Esophagus mucosa (tissue), 1 donor: ENCODE results near the gene COX17. TPM values are rescaled to one million over a fixed set of nuclear protein-coding genes. Genes with fewer than 3 reads are reported as not detected.
"Not testable (repeated sequence)": the region's sequence is repeated elsewhere in the genome, so short reads cannot be mapped to it uniquely, and the experiment has no call there.

ENCODE experiments used
- ATAC-seq: fragments of 200-7000 bp; cut with Tn5 transposase; one replicate; pipeline ENCODE4 v1.9.1; 2020
- total RNA-seq: library from RNA; stranded (reverse); gene quantifications from one replicate; pipeline ENCODE4 v1.2.4, GENCODE V29; 2023
- donor health status: DM: yes; HTN: yes; CAD: no.

COX17 gene
- 24.9 TPM for total RNA-seq

GRCh38 chr3:119676771-119677640 lies at the start of gene COX17:
TSS of gene COX17 (minus strand) at chr3:119677406. CDS start at chr3:119677310, 96 bp downstream.
- ATAC-seq: peak; percentile 94

GRCh38 chr3:119726909-119727308 lies 49.7 kb upstream of the COX17 start:
- ATAC-seq: no peak

- ATAC-seq: no peak
Observed at GRCh38 chr3:119723022-119723421, 45.8 kb upstream of the COX17 start.

- ATAC-seq: no peak
Observed at GRCh38 chr3:119717520-119717919, 40.3 kb upstream of the COX17 start.

GRCh38 chr3:119716998-119717397 lies 39.8 kb upstream of the COX17 start:
- ATAC-seq: no peak

GRCh38 chr3:119715105-119715504 lies 37.9 kb upstream of the COX17 start:
- no peak for ATAC-seq

- ATAC-seq: no peak
Observed at GRCh38 chr3:119703820-119704531, 26.8 kb upstream of the COX17 start.

GRCh38 chr3:119702530-119703527 lies 25.6 kb upstream of the COX17 start, which contains the start of gene CFAP91:
TSS of gene CFAP91 (plus strand) at chr3:119703022. CDS start at chr3:119703099, 77 bp downstream.
- peak; percentile 99 for ATAC-seq

- no peak for ATAC-seq
Observed at GRCh38 chr3:119700920-119701734, 23.9 kb upstream of the COX17 start.

GRCh38 chr3:119700269-119700919 lies 23.2 kb upstream of the COX17 start:
- ATAC-seq: peak; percentile 58

- ATAC-seq: no peak
Observed at GRCh38 chr3:119697394-119697793, 20.2 kb upstream of the COX17 start.

- ATAC-seq: no peak
Observed at GRCh38 chr3:119695480-119695879, 18.3 kb upstream of the COX17 start.

GRCh38 chr3:119690043-119690656 lies 12.9 kb upstream of the COX17 start:
- ATAC-seq: no peak

- ATAC-seq: no peak
Observed at GRCh38 chr3:119683421-119683820, 6.2 kb upstream of the COX17 start.

GRCh38 chr3:119681279-119681678 lies 4.1 kb upstream of the COX17 start:
- peak; percentile 43 for ATAC-seq

GRCh38 chr3:119679874-119680273 lies 2.7 kb upstream of the COX17 start:
- ATAC-seq: no peak

GRCh38 chr3:119678209-119678608 lies 1.0 kb upstream of the COX17 start:
- ATAC-seq: not testable (repeated sequence)

GRCh38 chr3:119677641-119677934 lies 382 bp upstream of the COX17 start:
- no peak for ATAC-seq

- peak; percentile 21 for ATAC-seq
Observed at GRCh38 chr3:119676020-119676419, 1.2 kb downstream of the COX17 start.

GRCh38 chr3:119675188-119675874 lies 1.9 kb downstream of the COX17 start:
- no peak for ATAC-seq
